GM12878 (cell line): Measurements from ENCODE around the gene MT1X. TPM values are rescaled to one million over a fixed set of nuclear protein-coding genes. Genes with fewer than 3 reads are reported as not detected.

Experiments
- ATAC-seq: fragments of 200-7000 bp; cut with Tn5 transposase; 3 replicates; pipeline ENCODE4 v1.9.1; 2020; ENCODE audit warnings: mild to moderate bottlenecking, moderate library complexity
- BruUV-seq: library from RNA; stranded (reverse); fragments of 400-500 nt; replicated peaks from 2 replicates; lab custom pipeline; 2021; lab: Mats Ljungman, UMichigan
- CTCF ChIA-PET: fragments of 300-600 bp; sonication (Branson Sonifier 250); formaldehyde crosslinking; extraction: SDS; loops from one replicate; lab custom pipeline; 2021; ENCODE audit warnings: inconsistent platforms; lab: Yijun Ruan, JAX
- POLR2A ChIA-PET: fragments of 350-600 bp; formaldehyde crosslinking; extraction: SDS; loops from one replicate; lab custom pipeline; 2021; ENCODE audit warnings: inconsistent platforms; lab: Charles Lee
- RAD21 ChIA-PET: fragments of 300-600 bp; sonication (Branson Sonifier 250); formaldehyde crosslinking; loops from one replicate; lab custom pipeline; 2023; ENCODE audit warnings: antibody characterized with exemption; ENCODE audit not compliant: unreplicated experiment; lab: Charles Lee
- SMC1A ChIA-PET: fragments of 300-600 bp; sonication (Branson Sonifier 250); formaldehyde crosslinking; loops from one replicate; lab custom pipeline; 2023; ENCODE audit not compliant: unreplicated experiment, uncharacterized antibody; lab: Charles Lee
- DNase-seq: peaks from one replicate; pipeline ENCODE4 v3.0.0-alpha.2; 2011; ENCODE audit warnings: low read depth, low spot score
- FAIRE-seq: peaks from 3 replicates; lab custom pipeline; 2011; peaks lifted over from hg19 to GRCh38; lab: Jason Lieb, UNC
- H2AFZ ChIP-seq: 2 replicates; pipeline ENCODE4 v1.6.0; 2011; ENCODE audit warnings: low read depth, low read length, control low read depth; ENCODE audit not compliant: control insufficient read depth
- H3K27ac ChIP-seq: 2 replicates; pipeline ENCODE4 v1.5.1; 2011; ENCODE audit warnings: control low read depth; ENCODE audit not compliant: control insufficient read depth, insufficient read depth
- H3K27me3 ChIP-seq, 2 experiments: replicated peaks in 1 of 2; 2 replicates each; pipeline versions ENCODE4 v1.6.0 to v1.6.1; 2011; ENCODE audit warnings: low read length in 1 of 2; ENCODE audit not compliant: control insufficient read depth in 2 of 2, insufficient read depth in 2 of 2
- H3K36me3 ChIP-seq, 2 experiments: 2 replicates each; pipeline ENCODE4 v1.5.1; 2011; ENCODE audit warnings: low read length in 1 of 2; ENCODE audit not compliant: control insufficient read depth in 2 of 2, insufficient read depth in 2 of 2
- H3K4me1 ChIP-seq: 2 replicates; pipeline ENCODE4 v1.6.1; 2011; ENCODE audit warnings: mild to moderate bottlenecking, low read length, moderate library complexity, mixed read lengths; ENCODE audit not compliant: control insufficient read depth, insufficient read depth
- H3K4me2 ChIP-seq: 2 replicates; pipeline ENCODE4 v1.6.0; 2011; ENCODE audit warnings: control low read depth; ENCODE audit not compliant: control insufficient read depth, insufficient read depth
- H3K4me3 ChIP-seq: fragments of 200-600 bp; sonication (generic); 2 replicates; pipeline ENCODE4 v1.5.1; 2016
- H3K79me2 ChIP-seq: 2 replicates; pipeline ENCODE4 v1.6.0; 2011; ENCODE audit warnings: low read length; ENCODE audit not compliant: control insufficient read depth, insufficient read depth
- H3K9ac ChIP-seq: 2 replicates; pipeline ENCODE4 v1.8.0; 2011; ENCODE audit warnings: low read length, control low read depth, mixed read lengths; ENCODE audit not compliant: control insufficient read depth, insufficient read depth
- H3K9me3 ChIP-seq: replicated peaks from 3 replicates; pipeline ENCODE4 v1.5.1; 2011; ENCODE audit warnings: mild to moderate bottlenecking, low read length; ENCODE audit not compliant: control insufficient read depth, insufficient read depth
- H4K20me1 ChIP-seq: 2 replicates; pipeline ENCODE4 v1.6.0; 2011; ENCODE audit not compliant: control insufficient read depth, insufficient read depth
- BACH1 ChIP-seq: fragments of 450-650 bp; IDR thresholded peaks from 2 replicates; pipeline ENCODE4 v1.6.1; 2017; ENCODE audit warnings: mild to moderate bottlenecking, borderline replicate concordance
- E4F1 ChIP-seq: fragments of 450-650 bp; IDR thresholded peaks from 2 replicates; pipeline ENCODE4 v1.6.1; 2018; ENCODE audit warnings: borderline replicate concordance, mild to moderate bottlenecking; ENCODE audit not compliant: partially characterized antibody
- EED ChIP-seq: sonication (generic); IDR thresholded peaks from 2 replicates; pipeline ENCODE4 v1.6.1; 2016; ENCODE audit warnings: antibody characterized with exemption, low read depth
- EP300 ChIP-seq, 2 experiments: fragments of 150-350 bp in 1 of 2; IDR thresholded peaks; 2 replicates each; pipeline ENCODE4 v1.6.1; 2011 to 2012; ENCODE audit warnings: low read depth in 2 of 2, low read length in 2 of 2, borderline replicate concordance in 1 of 2, improper control_type of control experiment in 1 of 2, inconsistent platforms in 1 of 2; ENCODE audit not compliant: control insufficient read depth in 1 of 2
- IRF4 ChIP-seq: IDR thresholded peaks from 2 replicates; pipeline ENCODE4 v1.6.1; 2011; ENCODE audit warnings: low read depth, low read length
- JUND ChIP-seq: IDR thresholded peaks from 2 replicates; pipeline ENCODE4 v1.6.1; 2012; ENCODE audit warnings: low read depth, mild to moderate bottlenecking, low read length, improper control_type of control experiment, moderate library complexity
- KDM1A ChIP-seq: fragments of 200-600 bp; sonication (generic); IDR thresholded peaks from 2 replicates; pipeline ENCODE4 v1.6.1; 2016; ENCODE audit warnings: borderline replicate concordance
- MEF2A ChIP-seq: IDR thresholded peaks from 2 replicates; pipeline ENCODE4 v1.6.1; 2011; ENCODE audit warnings: low read depth, mild to moderate bottlenecking, low read length, moderate library complexity; ENCODE audit not compliant: insufficient read depth
- NFYA ChIP-seq: IDR thresholded peaks from 2 replicates; pipeline ENCODE4 v1.6.1; 2011; ENCODE audit warnings: low read depth, mild to moderate bottlenecking, low read length, improper control_type of control experiment, borderline replicate concordance
- REST ChIP-seq: IDR thresholded peaks from 2 replicates; pipeline ENCODE4 v1.6.1; 2012; ENCODE audit warnings: mild to moderate bottlenecking, low read depth, low read length
- SMC3 ChIP-seq: IDR thresholded peaks from 2 replicates; pipeline ENCODE4 v1.6.1; 2011; ENCODE audit warnings: low read length, improper control_type of control experiment, borderline replicate concordance
- SP1 ChIP-seq: IDR thresholded peaks from one replicate; pipeline ENCODE4 v1.6.1; 2011; ENCODE audit warnings: low read depth, low read length
- USF2 ChIP-seq: IDR thresholded peaks from 2 replicates; pipeline ENCODE4 v1.6.1; 2011; ENCODE audit warnings: low read depth, low read length, improper control_type of control experiment, borderline replicate concordance
- ZSCAN29 ChIP-seq: fragments of 450-650 bp; IDR thresholded peaks from 2 replicates; pipeline ENCODE4 v1.6.1; 2017; ENCODE audit warnings: mild to moderate bottlenecking, moderate library complexity
- ZZZ3 ChIP-seq: IDR thresholded peaks from 2 replicates; pipeline ENCODE4 v1.6.1; 2011; ENCODE audit warnings: low read depth; ENCODE audit not compliant: control insufficient read depth, insufficient read length
- WGBS: methylation state at CpG from one replicate; pipeline ENCODE4 v1.1.6; 2016; ENCODE audit warnings: low lambda C conversion rate; ENCODE audit not compliant: insufficient replicate concordance, insufficient coverage; ENCODE audit errors: missing lambda C conversion rate; 5-methylcytosine and 5-hydroxymethylcytosine counted together
- in situ Hi-C: fragments of 300-500 bp; cut with MboI; formaldehyde crosslinking; loops from 9 replicates; pipeline ENCODE4 v1.14.3; 2018; ENCODE audit warnings: mixed read lengths
- intact Hi-C: fragments of 100-400 bp; cut with micrococcal nuclease; formaldehyde crosslinking; loops from one replicate; pipeline ENCODE4 v1.14.2; 2022; ENCODE audit not compliant: unreplicated experiment
- polyA plus RNA-seq, 11 experiments: library from polyadenylated mRNA; depleted of rRNA in 4 of 11; unstranded in 6 of 11; stranded (reverse) in 5 of 11; fragments of >200 nt; fragmentation: Nextera tagmentation in 4 of 11; fragmentation: Illumina TruSeq in 1 of 11; extraction: Ambion mirVana in 4 of 11; extraction: Trizol in 1 of 11; gene quantifications; 1 replicate in 1 of 11; 2 replicates in 10 of 11; pipeline versions ENCODE4 v1.2.1 to v1.2.3, GENCODE V29; 2011 to 2016; ENCODE audit warnings: inconsistent platforms in 2 of 11, missing spikeins in 2 of 11, low read depth in 1 of 11
- total RNA-seq, 4 experiments: library from RNA; depleted of rRNA in 3 of 4; stranded (reverse); fragments of >200 nt in 3 of 4; fragmentation: Illumina TruSeq in 1 of 4; extraction: Trizol in 1 of 4; gene quantifications; 2 replicates each; pipeline versions ENCODE4 v1.2.1 to v1.2.3, GENCODE V29; 2013 to 2021

Gene MT1X
- total and polyA plus RNA-seq, 10 of the 15 experiments (the other 5 are each of a cell fraction or from before 2014, with no cell fraction given): 5.8 to 65.6 (median 15.4) TPM

GRCh38 chr16:56651586-56651985 is 30.7 kb upstream of the MT1X start, which contains the start of gene MT1B:
Gene MT1B (plus strand): TSS chr16:56651886. CDS start chr16:56651954, 68 bp downstream.
- ChIA-PET CTCF (no interaction called here), POLR2A (no interaction called here), SMC1A (no interaction called here), RAD21 (no interaction called here)
- Histone ChIP-seq H3K4me3 (no peak within 1 kb of the TSS), H3K9ac (no peak within 1 kb of the TSS), H2AFZ (no peak within 1 kb of the TSS), H3K9me3 (no peaks in the 10 kb centered on the region), H3K27ac (no peak within 1 kb of the TSS), H3K4me2 (no peak within 1 kb of the TSS), H3K27me3 (peaks cover 3 to 6% of the 10 kb centered on the region in 2 experiments), H4K20me1 (no peaks in the 10 kb centered on the region), H3K36me3 (no peaks in the 10 kb centered on the region), H3K79me2 (no peaks in the 10 kb centered on the region), H3K4me1 (no peaks in the 10 kb centered on the region)
- ATAC-seq (no peak), FAIRE-seq (no peak), DNase-seq (no peak)
- in situ Hi-C loops (no loop called here), intact Hi-C loops (no loop called here)
- 16% methylated on average over 6 of the region's 7 CpGs for WGBS
- no TSS peak for BruUV-seq
- no peak for TF ChIP-seq SMC3
- TF ChIP-seq NFYA: no peak
- no peak for TF ChIP-seq KDM1A
- TF ChIP-seq MEF2A: no peak
- TF ChIP-seq SP1: no peak
- TF ChIP-seq ZSCAN29: no peak
- TF ChIP-seq ZZZ3: no peak
- TF ChIP-seq IRF4: no peak
- TF ChIP-seq USF2: no peak
- TF ChIP-seq BACH1: no peak
- no peak for TF ChIP-seq JUND
- TF ChIP-seq EP300 (IDR thresholded peaks at IDR 0.05; ENCODE audit: borderline replicate concordance in 1 of 2, control insufficient read depth in 1 of 2, low read depth in 2 of 2, low read length in 2 of 2): no peak
- no peak for TF ChIP-seq EED
- no peak for TF ChIP-seq REST
- TF ChIP-seq E4F1: no peak
